Type B pancreatic cell (in vitro differentiated cells): ENCODE data around the gene NPW. TPM values are rescaled to one million over a fixed set of nuclear protein-coding genes. Genes with fewer than 3 reads are reported as not detected.
A peak's percentile ranks its signal among the peaks of the same experiment; 100 is the strongest.

Experiments used
- DNase-seq: peaks from one replicate; pipeline ENCODE4 v3.0.0; 2021; ENCODE audit warnings: mixed read lengths; ENCODE audit not compliant: unreplicated experiment; ENCODE audit errors: extremely low spot score
- H3K27ac Mint-ChIP-seq: 2 replicates; pipeline ENCODE4 v1.8.0; 2021; ENCODE audit warnings: mild to moderate bottlenecking, mixed read lengths
- H3K27me3 Mint-ChIP-seq: 2 replicates; pipeline ENCODE4 v1.8.0; 2021; ENCODE audit warnings: mixed read lengths
- H3K36me3 Mint-ChIP-seq: 2 replicates; pipeline ENCODE4 v1.8.0; 2021; ENCODE audit warnings: mixed read lengths
- H3K4me1 Mint-ChIP-seq: one replicate; pipeline ENCODE4 v1.8.0; 2021; ENCODE audit warnings: mixed read lengths; ENCODE audit not compliant: unreplicated experiment
- H3K4me3 Mint-ChIP-seq: 2 replicates; pipeline ENCODE4 v1.8.0; 2021; ENCODE audit warnings: mild to moderate bottlenecking, mixed read lengths
- H3K9me3 Mint-ChIP-seq: 2 replicates; pipeline ENCODE4 v1.8.0; 2021; ENCODE audit warnings: mixed read lengths
- total RNA-seq: library from RNA; stranded (reverse); gene quantifications from 2 replicates; pipeline ENCODE4 v1.2.1, GENCODE V29; 2021; ENCODE audit warnings: low replicate concordance
- TF ChIP-seq, protein P1 (sequence below): fragments of 200-600 bp; sonication (generic); conservative IDR thresholded peaks from 2 replicates; pipeline ENCODE4 v1.5.0; 2021; ENCODE audit warnings: antibody characterized with exemption, mild to moderate bottlenecking

NPW gene
- total RNA-seq, 1 donor from 2014 or later = 4.7 TPM

DNA sequence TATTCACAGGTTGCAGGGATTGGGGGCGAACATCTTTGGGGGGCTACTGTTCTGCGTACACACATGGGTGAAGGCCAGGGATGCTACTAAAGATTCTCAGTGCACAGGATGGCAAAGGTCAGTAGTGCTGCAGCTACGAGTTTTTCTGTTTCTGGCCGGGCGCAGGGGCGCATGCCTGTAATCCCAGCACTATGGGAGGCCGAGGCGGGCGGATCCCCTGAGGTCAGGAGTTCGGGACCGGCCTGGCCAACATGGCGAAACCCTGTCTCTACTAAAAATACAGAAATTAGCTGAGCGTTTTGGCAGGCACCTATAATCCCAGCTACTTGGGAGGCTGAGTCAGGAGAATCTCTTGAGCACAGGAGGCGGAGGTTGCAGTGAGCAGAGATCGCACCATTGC is 6.1 kb upstream of the NPW start:
- Mint-ChIP-seq H3K27me3 (peaks cover 4% of the 10 kb centered on the region), H3K27ac (no peak overlapping the region), H3K4me3 (no peak overlapping the region), H3K36me3 (no peaks in the 10 kb centered on the region), H3K9me3 (no peaks in the 10 kb centered on the region), H3K4me1 (peaks cover 19% of the 10 kb centered on the region)
- no peak for DNase-seq
- TF ChIP-seq, protein P1, sequence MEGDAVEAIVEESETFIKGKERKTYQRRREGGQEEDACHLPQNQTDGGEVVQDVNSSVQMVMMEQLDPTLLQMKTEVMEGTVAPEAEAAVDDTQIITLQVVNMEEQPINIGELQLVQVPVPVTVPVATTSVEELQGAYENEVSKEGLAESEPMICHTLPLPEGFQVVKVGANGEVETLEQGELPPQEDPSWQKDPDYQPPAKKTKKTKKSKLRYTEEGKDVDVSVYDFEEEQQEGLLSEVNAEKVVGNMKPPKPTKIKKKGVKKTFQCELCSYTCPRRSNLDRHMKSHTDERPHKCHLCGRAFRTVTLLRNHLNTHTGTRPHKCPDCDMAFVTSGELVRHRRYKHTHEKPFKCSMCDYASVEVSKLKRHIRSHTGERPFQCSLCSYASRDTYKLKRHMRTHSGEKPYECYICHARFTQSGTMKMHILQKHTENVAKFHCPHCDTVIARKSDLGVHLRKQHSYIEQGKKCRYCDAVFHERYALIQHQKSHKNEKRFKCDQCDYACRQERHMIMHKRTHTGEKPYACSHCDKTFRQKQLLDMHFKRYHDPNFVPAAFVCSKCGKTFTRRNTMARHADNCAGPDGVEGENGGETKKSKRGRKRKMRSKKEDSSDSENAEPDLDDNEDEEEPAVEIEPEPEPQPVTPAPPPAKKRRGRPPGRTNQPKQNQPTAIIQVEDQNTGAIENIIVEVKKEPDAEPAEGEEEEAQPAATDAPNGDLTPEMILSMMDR = no peak

DNA sequence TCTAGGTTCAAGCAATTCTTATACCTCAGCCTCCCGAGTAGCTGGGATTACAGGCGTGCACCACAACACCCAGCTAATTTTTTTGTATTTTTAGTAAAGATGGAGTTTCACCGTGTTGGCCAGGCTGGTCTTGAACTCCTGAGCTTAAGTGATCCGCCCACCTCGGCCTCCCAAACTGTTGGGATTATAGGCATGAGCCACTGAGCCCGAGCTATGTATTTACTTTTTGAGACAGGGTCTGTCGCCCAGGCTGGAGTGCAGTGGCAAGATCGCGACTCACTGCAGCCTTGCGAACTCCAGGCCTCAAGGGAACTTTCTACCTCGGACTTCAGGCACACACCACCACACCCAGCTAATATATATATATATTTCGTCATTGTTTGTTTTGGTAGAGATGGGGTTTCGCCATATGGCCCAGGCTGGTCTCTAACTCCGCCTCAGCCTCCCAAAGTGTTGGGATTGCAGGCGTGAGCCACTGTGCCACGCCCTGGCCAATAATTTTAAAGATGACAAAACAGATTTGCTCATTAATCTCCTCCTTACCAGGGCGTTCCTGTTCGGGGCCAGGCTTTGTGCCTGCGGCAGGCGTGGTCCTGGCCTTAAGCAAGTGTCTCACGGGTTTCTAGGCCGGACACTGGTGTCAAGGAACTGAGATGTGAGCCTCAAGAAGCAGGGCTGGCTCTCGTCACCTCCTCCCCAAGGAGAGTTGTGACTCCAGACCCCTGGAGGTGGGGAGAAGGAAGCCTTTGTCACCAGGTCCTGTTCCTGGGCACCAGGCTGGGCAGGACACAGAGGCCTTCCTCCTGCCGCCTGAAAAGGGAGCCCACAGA is 4.3 kb upstream of the NPW start:
- H3K27ac Mint-ChIP-seq = peak overlapping the region; percentile 84
- H3K4me3 Mint-ChIP-seq = peak overlapping the region; percentile 17
- TF ChIP-seq, protein P1 = no peak
- H3K36me3 Mint-ChIP-seq = no peaks in the 10 kb centered on the region
- H3K9me3 Mint-ChIP-seq = no peaks in the 10 kb centered on the region
- peaks cover 13% of the 10 kb centered on the region for H3K27me3 Mint-ChIP-seq
- DNase-seq = no peak
- H3K4me1 Mint-ChIP-seq = peaks cover 10% of the 10 kb centered on the region

DNA sequence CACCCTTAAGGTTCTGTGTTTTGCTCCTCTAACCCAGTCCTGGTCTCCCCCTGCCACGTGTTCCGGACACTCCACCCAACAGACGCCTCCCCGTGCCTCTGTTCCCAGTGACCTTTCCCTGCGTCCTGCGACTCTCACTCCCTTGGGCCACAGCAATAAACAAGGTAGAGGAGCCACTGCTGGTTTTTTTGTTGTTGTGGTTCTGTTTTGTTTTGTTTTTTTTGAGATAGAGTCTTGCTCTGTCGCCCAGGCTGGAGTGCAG is 3.7 kb upstream of the NPW start:
- Mint-ChIP-seq H3K9me3 (no peaks in the 10 kb centered on the region), H3K4me3 (no peak overlapping the region), H3K36me3 (no peaks in the 10 kb centered on the region), H3K27me3 (peaks cover 19% of the 10 kb centered on the region), H3K27ac (peak overlapping the region; percentile 84), H3K4me1 (peaks cover 8% of the 10 kb centered on the region)
- TF ChIP-seq, protein P1 = no peak
- no peak for DNase-seq

DNA sequence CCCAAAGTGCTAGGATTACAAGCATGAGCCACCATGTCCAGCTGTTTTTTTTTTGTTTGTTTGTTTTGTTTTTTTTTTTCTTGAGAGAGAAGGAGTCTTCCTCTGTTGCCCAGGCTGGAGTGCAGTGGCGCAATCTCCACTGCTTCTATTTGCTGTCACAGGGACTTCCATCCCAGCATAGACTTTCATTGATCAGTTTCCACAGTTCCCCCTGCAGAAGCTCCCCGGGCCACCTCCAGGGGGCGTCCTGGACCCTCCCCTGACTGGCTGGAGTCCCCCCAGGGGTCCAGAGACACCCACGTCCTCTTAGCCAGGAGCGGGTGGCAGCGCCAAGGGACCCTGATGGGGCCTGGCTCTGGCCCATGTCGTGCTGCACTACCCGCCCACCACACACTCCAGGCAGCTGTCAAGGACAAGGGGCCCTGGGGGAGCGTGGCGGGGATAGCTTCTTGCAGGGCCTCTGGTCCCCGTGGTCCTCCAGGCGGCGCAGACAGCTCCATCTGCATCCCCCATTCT is 3.1 kb upstream of the NPW start:
- no peaks in the 10 kb centered on the region for H3K9me3 Mint-ChIP-seq
- TF ChIP-seq, protein P1 = peak; percentile 68
- peak overlapping the region; percentile 84 for H3K27ac Mint-ChIP-seq
- H3K27me3 Mint-ChIP-seq = peaks cover 24% of the 10 kb centered on the region
- peaks cover 8% of the 10 kb centered on the region for H3K4me1 Mint-ChIP-seq
- H3K36me3 Mint-ChIP-seq = no peaks in the 10 kb centered on the region
- no peak for DNase-seq
- H3K4me3 Mint-ChIP-seq = no peak overlapping the region

DNA sequence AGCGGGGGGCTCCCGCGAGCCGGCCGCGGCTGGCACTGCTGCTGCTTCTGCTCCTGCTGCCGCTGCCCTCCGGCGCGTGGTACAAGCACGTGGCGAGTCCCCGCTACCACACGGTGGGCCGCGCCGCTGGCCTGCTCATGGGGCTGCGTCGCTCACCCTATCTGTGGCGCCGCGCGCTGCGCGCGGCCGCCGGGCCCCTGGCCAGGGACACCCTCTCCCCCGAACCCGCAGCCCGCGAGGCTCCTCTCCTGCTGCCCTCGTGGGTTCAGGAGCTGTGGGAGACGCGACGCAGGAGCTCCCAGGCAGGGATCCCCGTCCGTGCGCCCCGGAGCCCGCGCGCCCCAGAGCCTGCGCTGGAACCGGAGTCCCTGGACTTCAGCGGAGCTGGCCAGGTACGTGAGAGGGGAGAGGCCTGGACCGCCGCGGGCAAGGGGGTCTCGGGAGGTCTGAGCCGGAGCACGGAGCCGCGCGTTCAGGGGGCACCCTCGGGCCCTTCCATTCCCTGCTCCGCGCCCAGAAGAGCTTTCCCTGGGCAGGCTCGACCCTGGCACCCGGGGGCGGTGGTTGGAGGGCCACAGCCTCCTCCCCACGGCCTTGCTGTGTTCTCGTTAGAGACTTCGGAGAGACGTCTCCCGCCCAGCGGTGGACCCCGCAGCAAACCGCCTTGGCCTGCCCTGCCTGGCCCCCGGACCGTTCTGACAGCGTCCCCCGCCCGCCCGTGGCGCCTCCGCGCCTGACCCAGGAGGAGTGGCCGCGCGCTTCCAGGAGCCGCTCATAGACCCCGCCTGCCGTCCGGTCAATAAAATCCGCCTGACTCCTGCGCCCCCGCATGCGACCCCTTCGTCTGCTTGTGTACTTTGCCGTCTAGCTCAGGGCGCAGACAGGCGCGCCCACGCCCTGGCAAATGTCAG is 591 bp downstream of the NPW start:
- no peak for DNase-seq
- TF ChIP-seq, protein P1 = no peak
- Mint-ChIP-seq H3K4me1 (peaks cover 23% of the 10 kb centered on the region), H3K4me3 (peak overlapping the region; percentile 77), H3K27me3 (peaks cover 41% of the 10 kb centered on the region), H3K9me3 (no peaks in the 10 kb centered on the region), H3K36me3 (no peaks in the 10 kb centered on the region), H3K27ac (no peak overlapping the region)
